ENCODE results near the gene SOS1.
A peak's percentile ranks its signal among the peaks of the same experiment; 100 is the strongest.
"Not testable (repeated sequence)": the region's sequence is repeated elsewhere in the genome, so short reads cannot be mapped to it uniquely, and the experiment has no call there.

The SOS1 gene

DNA sequence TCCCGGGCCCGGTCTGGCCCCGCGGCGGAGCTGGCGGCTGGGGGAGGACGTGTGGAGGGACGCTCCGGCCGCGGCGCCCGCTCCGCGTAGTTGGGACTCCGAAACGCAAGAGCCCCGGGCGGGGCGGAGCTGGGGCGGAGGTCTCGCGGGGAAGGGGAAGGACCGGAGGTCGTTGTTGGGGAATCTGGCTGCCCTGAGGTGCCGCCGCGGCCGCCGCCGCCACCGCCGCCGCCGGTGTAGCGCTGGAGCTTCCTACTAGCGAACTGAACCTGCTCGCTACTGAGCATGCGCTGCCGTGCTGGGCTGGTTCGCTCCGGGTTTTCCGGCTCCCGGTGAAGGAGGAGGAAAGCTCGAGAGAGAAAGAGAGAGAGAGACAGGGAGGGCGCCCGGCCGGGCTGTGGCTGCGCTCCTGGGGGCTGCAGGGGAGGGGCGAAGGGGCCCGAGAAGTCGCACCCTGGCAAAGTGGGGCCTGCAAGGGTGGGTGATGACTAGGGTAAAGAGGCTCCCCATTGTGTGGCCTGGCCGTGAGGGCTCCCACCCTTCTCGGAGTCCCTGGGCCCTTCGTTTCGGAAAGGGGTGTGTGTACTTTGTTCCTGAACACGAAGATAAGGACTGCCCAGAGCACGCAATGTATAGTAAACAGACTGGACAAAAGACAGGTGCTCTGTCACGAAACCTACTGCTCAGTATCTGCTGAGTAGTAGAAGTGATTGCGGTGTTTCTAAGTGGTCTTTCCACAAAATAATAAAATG is at the start of gene SOS1:
Gene SOS1, minus strand, starts transcription at position 281 of the 752 bp plus-strand sequence. CDS start 629 bp downstream, outside the sequence.
- DNase-seq: peak; percentile 96

DNA sequence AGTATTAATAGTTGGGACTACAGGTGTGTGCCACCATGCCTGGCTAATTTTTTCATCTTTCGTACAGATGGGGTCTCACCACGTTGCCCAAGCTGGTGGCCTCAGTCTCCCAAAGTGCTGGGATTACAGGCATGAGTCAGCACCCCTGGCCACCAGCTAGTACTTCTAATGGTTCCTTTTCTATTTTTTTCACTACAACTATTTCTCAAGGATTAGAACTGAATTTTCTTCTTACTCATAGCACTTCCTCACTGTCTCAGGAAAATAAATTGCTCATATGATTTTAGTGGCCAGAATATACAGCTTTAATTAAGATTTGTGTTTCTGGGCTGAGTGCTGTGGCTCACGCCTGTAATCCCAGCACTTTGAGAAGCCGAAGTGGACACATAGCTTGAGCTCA is 43.2 kb upstream of the SOS1 start:
- no peak for DNase-seq

GRCh38 chr2:39160982-39161381 is 40.1 kb upstream of the SOS1 start:
- no peak for DNase-seq

DNA sequence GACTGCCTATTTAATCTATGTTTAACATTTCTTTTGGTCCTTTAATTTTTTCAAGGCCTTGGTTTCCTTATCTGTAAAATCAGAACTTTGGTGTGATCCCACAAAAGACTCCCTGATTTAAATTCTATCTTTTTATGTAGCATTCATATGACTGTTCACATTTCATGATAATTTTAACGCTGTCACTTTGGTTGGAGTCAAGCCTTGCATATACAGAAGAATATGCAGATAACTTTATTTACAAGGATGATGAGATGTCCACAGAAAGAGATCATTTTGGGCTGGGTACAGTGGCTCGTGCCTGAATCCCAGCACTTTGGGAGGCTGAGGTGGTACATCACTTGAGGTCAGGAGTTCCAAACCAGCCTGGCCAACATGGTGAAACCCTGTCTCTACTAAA is 38.4 kb upstream of the SOS1 start:
- DNase-seq: no peak

GRCh38 chr2:39158351-39158750 is 37.5 kb upstream of the SOS1 start:
- no peak for DNase-seq

DNA sequence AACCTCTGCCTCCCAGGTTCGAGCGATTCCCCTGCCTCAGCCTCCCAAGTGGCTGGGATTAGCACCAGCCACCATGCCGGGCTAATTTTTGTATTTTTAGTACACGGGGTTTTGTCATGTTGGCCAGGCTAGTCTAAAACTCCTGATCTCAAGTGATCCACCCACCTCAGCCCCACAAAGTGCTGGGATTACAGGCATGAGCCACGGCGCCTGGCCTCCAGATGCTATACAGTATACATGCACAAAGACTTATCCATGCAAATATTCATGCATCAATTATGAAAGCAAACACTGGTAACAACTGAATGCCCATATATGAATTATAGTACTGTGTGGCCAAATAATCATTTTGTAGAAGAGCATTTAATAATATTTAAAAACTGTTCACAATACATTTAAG is 36.0 kb upstream of the SOS1 start:
- DNase-seq: no peak

DNA sequence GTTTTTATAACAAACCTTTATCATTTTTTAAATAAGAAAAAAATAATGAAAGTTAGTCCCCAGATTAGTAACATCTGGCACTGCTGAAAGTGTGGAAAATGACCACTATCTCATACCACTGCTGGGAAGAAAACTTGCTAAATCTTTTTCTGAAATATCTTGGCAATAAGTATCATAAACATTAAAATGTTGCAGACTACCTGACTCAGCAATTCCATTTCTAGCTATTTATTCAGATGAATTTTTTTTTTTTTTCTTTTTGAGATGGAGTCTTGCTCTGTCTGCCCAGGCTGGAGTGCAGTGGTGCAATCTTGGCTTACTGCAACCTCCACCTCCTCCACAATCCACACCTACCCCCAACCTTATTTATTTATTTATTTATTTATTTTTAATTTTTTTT is 35.3 kb upstream of the SOS1 start:
- DNase-seq: no peak

DNA sequence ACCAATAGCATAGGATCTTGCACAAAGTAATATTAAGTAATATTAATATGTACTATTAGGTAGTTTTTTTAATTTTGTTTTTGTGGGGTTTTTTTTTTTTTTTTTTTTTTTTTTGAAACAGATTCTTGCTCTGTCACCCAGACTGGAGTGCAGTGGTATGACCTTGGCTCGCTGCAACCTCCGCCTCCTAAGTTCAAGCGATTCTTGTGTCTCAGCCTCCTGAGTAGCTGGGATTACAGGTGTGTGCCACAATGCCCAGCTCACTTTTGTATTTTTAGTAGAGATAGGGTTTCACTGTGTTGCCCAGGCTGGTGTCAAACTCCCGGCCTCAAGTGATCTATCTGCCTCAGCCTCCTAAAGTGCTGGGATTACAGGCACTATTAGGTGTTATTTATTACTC is 34.7 kb upstream of the SOS1 start:
- DNase-seq: not testable (repeated sequence)

- DNase-seq: no peak
Measured at GRCh38 chr2:39154944-39155343, 34.1 kb upstream of the SOS1 start.

DNA sequence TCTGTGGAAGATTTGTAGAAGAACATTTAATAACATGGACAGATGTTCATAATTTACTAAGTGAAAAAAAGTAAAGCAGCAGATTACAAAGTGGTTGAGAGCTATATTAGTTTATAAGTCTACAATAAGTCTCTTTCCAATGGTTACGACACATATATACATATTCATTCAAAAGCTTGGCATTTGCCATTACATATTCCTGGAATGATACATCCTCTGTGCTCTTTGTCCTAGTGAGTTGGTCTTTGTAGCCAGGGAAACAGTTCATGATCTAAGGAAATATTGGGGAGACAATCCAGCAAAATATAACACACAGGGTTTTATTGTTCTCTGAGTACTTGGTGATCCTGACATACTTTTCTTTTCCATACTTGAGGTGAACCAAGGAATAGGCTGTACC is 32.5 kb upstream of the SOS1 start:
- DNase-seq: no peak

- no peak for DNase-seq
Measured at GRCh38 chr2:39152504-39152903, 31.7 kb upstream of the SOS1 start.

DNA sequence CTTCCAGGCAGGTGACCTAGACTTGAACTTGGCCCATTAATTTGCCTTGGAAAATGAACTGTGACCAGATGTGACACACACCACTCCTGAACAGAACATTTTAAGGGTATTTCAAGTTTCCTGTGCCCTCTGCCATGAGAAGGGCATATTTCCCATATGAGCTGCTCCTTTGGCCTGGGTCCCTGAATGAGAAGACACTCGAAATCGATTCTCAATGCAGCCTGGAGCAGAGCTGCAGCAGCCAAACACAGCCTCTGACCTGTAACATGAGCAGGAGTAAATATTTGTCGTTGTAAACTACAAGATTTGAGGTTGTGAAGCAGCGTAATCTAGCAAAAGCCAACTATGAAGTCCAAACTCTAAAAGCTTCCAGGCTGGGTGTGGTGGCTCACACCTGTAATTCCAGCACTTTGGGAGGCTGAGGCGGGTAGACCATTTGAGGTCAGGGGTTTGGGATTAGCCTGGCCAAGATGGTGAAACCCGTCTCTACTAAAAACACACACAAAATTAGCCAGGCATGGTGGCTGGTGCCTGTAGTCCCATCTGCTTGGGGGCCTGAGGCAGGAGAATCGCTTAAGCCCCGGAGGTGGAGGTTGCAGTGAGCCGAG is 30.1 kb upstream of the SOS1 start:
- DNase-seq: no peak

DNA sequence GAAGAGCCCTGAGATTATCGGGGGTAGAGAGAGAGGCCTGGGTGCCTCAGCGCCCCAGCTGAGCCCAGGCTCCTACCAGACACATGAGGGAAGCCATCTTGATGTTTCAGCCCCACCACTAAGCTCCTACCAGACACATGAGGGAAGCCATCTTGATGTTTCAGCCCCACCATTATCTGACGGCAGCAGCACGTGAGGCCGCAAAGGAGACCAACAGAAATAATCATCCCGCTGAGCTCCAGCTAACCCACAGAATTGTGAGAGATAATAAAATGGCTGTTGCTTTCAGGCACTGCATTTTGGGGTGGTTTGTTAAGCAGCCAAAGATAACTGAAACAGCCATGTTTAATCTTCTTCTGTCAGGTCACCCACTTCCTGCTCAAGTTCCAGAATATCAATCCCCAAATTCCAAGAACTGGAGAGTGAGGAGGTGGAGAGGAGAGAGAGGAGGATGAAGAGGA is 29.3 kb upstream of the SOS1 start:
- DNase-seq: no peak

DNA sequence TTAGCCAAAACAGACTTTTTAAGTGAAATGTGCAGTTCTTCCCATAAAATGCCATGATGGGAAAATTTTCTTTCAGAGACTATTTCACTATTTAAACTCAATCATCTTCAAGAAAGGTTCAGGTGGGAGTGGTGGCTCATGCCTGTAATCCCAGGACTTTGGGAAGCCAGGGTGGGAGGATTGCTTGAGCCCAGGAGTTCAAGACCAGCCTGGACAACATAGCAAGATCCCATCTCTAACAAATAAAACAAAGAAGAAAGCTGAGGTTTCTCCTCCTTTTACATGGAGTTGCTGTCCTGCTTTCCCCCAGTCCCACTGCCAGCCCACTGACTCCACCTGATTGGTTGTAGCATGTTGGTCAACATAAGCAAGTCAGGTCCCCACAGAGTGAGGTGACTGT is 25.8 kb upstream of the SOS1 start:
- no peak for DNase-seq

GRCh38 chr2:39145906-39146421 is 25.1 kb upstream of the SOS1 start:
- no peak for DNase-seq

- DNase-seq: no peak
Measured at GRCh38 chr2:39144416-39144815, 23.6 kb upstream of the SOS1 start.

DNA sequence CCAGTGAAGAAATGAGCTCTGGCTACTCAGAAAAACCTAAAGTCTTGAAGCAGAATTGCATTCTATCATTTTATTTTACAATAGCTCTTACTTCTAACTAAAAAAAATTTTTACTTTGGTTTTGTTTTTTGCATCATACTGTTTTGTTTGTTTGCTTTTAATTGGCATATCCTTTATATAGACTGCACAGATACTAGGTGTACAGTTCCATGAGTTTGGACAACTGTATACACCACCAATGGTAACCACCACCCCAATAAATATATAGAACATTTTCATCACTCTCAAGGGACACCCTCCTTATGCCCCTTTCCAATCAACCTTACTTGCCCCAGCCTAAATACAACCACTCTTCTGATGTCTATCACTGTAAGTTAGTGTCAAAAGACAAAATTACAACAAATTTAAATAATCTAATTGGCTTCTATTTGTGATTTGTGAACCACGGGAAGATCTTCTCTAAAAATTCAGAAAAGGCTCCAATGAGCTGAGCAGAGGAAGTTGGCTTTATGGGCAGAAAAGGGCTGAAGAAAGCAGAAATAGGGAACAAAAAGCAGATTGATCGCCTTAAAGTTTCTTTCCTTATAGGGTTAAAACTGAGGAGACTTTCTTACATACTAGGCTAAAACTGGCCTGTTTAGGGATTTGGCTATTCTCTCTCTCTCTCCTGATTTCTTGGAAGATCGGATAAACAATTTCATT is 22.2 kb upstream of the SOS1 start:
- DNase-seq: no peak

DNA sequence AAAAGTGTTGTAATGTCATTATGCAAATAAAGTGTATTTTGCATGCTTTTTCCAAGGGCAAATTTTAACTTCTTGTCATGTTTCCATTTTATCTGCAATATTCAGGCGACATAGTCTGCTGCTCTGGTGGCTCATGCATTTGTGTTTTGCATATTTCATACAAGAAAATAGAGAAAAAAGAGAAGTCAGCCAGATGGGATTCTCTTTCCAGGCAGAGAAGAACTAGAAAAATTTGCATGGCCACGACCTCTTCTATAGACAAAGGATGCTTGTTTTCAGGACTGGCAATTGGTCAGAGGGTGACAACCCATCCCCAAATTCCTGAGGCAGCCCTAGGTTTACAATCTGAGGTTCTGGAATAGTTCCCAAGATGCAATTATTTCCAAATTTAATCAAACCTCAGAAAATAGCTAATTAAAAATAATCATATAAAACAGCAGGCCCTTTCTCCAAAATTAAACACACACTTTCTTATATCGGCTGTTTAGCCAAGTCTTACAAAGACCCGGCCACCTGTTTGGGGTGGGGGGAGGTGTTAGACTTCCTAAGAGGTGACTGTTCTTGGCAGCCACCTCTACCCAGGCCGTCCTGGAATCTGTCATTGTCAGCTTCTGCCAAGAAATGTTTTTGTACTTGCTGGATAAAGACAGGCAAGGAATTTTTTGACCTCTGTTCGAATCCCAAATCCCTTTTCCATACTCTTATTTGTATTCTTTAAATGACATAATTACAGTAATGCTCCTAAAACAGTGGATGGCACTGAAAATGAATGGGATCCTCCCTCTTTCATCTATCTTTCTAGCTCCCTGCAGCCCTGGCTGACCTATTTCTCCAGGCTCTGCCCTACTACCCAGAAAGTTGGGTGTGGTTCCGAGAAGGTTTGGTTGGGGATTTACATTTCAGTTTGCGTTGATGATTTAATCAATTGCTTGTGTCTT is 20.8 kb upstream of the SOS1 start:
- DNase-seq: no peak

DNA sequence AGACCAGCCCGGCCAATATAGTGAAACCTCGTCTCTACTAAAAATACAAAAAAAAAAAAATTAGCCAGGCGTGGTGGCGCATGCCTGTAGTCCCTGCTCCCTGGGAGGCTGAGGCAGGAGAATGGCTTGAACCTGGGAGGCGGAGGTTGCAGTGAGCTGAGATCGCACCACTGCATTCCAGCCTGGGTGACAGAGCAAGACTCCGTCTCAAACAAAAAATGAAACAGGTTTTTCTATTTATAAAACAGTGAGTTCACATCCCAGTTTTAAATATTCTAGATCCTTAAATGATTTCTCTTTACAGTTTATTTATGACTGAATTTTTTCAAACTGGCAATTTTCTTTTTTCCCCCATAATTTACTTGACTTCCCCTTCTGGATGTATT is 20.1 kb upstream of the SOS1 start:
- DNase-seq: not testable (repeated sequence)

DNA sequence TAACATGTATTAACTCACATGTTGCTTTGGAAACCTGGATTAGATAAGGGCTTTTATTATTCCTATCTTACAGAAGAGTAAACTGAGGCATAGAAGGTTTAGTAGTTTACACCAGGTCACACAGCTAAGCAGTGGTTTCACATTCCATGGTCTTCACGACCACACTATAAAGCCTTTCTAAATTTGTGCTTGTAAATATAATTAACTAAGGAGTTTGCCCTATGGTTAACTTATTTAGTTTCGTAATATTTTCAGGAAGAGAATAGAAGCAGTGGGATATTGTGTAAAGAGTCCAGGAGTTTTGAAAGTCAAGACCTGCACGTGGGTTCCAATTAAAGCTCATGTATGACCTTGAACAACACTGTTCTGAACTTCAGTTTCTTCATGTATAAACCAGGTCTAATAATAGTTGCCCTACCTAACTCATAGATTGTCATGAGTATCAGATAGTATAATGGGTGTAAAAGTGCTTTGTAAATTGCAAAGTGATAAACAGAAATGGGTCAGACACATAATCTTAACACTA is 19.5 kb upstream of the SOS1 start:
- no peak for DNase-seq

DNA sequence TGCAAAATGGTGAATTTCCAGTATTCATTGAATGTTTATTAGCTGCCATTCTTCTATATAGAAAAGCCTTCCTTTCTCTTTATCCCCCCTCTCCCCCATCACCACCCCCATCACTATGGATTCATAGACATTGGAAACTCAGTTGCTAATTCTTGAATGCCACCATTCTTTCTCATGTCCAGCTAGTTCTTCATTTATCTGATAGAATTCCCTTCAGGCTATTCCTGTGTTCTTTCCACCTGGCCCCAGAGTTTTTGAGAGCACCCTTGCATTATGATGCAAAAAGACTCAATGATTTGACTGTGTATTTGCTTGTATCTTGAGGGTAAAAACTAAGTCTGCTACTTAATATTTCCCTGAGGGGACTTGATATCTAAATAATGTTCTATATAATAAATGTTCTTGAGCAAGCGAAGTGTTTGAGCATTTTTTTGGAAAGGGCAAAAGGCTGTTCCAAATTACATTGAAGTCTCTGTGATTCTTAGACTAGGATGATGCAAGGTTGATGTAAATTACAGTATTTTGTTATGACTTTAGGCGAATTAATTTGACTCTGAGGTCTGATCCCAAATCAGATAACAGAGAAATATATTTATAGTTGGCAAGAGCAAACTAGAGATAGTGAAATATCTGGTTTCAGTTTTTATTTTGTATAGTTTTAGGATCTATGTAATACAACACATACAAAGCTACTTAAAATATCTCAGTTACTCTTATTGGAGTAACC is 18.8 kb upstream of the SOS1 start:
- DNase-seq: no peak

DNA sequence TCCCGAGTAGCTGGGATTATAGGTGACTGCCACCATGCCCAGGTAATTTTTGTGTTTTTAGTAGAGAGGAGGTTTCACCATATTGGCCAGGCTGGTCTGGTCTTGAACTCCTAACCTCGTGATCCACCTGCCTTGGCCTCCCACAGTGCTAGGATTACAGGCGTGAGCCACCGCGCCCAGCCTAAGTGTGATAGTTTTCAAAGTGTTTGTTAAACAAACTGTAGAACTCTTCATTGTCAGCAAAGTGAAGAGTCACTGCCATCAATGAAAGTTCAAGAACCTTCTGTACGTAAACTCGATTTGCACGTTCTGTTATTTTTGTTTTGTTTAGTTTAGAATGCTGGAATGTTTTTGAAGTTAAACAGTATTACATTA is 18.0 kb upstream of the SOS1 start:
- no peak for DNase-seq

Data from left hindlimb (tissue), 1 donor.